Right ventricle myocardium superior (tissue), 1 donor: ENCODE results near the gene NHLRC3. TPM values are rescaled to one million over a fixed set of nuclear protein-coding genes. Genes with fewer than 3 reads are reported as not detected.
"Not testable (repeated sequence)": the region's sequence is repeated elsewhere in the genome, so short reads cannot be mapped to it uniquely, and the experiment has no call there.

ENCODE experiments used
- ATAC-seq: fragments of 200-7000 bp; cut with Tn5 transposase; one replicate; pipeline ENCODE4 v1.9.1; 2020; ENCODE audit warnings: mild to moderate bottlenecking; ENCODE audit not compliant: poor library complexity
- DNase-seq: peaks from one replicate; pipeline ENCODE4 v3.0.0-alpha.2; 2020
- intact Hi-C: fragments of 100-400 bp; cut with DNase I; formaldehyde crosslinking; loops from one replicate; pipeline ENCODE4 v1.11.2; 2022
- long read RNA-seq: library from polyadenylated mRNA; unstranded; transcript quantifications from one replicate; pipeline ENCODE4 v2.0.0, GENCODE V29; 2021
- total RNA-seq: library from RNA; stranded (reverse); fragmentation: NEBNext Ultra II Directional; extraction: Animal tissue kit (Norgen Biotek cat#: 25700); gene quantifications from one replicate; pipeline ENCODE4 v1.2.1, GENCODE V29; 2021
- donor health status: DM: no; HTN: yes; CAD: no; lungs with severe emphysema.

The NHLRC3 gene, protein sequence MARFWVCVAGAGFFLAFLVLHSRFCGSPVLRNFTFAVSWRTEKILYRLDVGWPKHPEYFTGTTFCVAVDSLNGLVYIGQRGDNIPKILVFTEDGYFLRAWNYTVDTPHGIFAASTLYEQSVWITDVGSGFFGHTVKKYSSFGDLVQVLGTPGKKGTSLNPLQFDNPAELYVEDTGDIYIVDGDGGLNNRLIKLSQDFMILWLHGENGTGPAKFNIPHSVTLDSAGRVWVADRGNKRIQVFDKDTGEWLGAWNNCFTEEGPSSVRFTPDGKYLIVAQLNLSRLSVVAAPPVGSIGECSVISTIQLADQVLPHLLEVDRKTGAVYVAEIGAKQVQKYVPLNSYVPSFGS
- 10.4 TPM for total RNA-seq
- long read RNA-seq, transcript NHLRC3-201 (6 exons, 3,275 nt) = major isoform, 11 of 15 reads
- long read RNA-seq, partial matches to known transcripts = 0 of 15 reads
- long read RNA-seq, other reads (novel, unspliced or antisense) = 0 of 15 reads

DNA sequence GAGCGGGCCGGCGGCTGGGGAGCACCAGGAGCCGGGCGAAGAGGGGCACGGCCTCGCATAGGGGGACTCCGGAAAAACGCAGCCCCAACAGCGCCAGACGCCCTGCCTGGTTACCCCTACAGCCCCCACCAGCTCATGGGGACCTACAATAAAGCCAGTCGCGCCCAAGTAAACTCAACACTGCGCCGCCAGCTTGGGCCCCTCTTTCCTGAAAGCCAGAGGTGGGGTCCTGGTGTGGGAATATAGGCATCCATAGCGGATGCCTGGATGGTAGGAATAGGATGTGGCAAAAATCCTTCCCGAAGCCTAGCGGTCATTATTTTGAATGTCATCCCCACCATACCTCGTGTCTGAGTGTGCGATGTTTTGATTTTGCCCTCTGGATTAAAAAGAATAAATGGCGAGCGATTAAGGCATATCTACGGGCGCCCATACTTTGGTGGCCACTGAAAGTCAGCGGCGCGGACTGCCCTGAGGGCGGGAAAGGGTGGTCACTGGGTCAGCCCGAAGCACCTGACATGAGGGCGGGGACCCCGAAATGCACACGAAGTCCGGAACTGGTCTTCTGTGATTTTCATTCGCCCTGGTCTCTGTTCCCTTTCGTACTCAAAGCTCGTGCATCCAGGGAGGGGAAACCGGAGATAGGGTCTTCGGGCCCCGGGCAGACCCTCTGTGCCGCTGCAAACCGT lies at the start of gene NHLRC3, which contains the start of gene PROSER1:
TSS of gene NHLRC3 (plus strand) at position 577 of the 689 bp plus-strand sequence. CDS start 184 bp downstream, outside the sequence.
TSS of gene PROSER1 (minus strand) at position 210 of the 689 bp plus-strand sequence. CDS start 847 bp downstream, outside the sequence.
- intact Hi-C loops = no loop called here
- DNase-seq = peak; percentile 94
- ATAC-seq = peak; percentile 95

GRCh38 chr13:38990693-38991092 lies 47.6 kb upstream of the NHLRC3 start, which contains the start of gene STOML3:
Gene STOML3 (minus strand): TSS chr13:38990831. CDS start chr13:38990721, 110 bp downstream.
- ATAC-seq = no peak
- no peak for DNase-seq
- intact Hi-C loops = no loop called here

- no peak for ATAC-seq
- DNase-seq = no peak
- intact Hi-C loops = no loop called here
Observed at GRCh38 chr13:38993381-38993780, 44.9 kb upstream of the NHLRC3 start.

DNA sequence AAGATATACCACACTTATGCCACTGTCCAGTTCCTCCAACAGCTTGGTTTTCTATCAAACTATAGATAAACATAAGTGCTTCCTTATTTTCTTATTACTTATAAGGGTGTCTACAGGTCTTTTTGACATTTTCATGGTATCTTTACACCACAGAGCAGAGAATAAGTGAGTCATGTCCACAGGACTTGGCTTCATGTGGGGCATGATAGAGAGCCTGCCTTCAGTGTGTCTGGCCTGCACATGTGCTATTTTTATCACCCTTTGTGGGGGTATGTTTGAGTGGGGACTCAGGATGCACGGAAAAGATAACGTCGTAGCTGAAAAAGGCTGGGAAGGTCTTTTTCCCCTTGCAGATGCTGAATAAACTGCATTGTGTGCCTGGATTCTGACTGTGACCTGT lies 39.5 kb upstream of the NHLRC3 start:
- no peak for DNase-seq
- no peak for ATAC-seq
- intact Hi-C loops = no loop called here

GRCh38 chr13:39006371-39007111 lies 31.7 kb upstream of the NHLRC3 start:
- intact Hi-C loops, ATAC-seq, DNase-seq: not testable (repeated sequence)

DNA sequence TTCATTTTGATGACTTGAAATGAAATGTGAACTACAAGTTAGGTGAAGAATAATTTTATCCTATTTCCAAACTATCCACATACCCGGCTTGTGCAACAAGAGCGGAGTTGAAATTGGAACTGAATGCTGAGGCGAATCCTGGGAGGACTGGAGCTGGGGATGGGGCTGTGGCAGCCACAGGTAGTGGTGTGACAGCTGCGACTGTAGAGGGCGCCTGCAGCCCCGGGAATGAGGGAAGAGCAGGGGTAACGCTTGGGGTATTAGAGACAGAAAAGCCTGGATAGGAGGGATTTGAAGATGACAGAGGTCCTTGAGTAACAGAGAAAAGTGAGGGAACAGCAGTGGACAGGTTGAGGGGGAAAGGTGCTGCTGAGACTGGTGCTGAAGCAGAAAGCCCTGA lies 25.6 kb upstream of the NHLRC3 start:
- intact Hi-C loops = no loop called here
- DNase-seq (no peak), ATAC-seq (no peak)

DNA sequence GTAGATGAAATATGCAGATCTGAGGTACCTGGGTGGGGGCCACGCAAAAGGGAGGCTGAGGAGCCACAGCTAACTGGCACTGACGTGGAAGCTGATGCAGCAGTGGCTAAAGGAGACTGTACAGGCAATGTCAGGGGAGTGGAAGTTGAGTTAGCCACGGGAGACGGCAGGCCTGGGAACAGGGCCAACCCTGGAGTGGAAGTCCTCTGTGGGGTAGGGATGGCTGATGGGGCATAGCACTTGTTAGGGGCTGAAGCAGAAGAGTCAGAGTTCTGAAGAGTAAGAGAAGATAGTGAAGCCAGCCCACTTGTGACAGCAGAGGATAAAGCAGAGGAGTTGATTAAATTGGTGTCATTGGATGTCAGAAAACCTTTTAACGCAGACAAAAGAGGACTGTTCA lies 24.8 kb upstream of the NHLRC3 start:
- intact Hi-C loops = no loop called here
- ATAC-seq = no peak
- no peak for DNase-seq

DNA sequence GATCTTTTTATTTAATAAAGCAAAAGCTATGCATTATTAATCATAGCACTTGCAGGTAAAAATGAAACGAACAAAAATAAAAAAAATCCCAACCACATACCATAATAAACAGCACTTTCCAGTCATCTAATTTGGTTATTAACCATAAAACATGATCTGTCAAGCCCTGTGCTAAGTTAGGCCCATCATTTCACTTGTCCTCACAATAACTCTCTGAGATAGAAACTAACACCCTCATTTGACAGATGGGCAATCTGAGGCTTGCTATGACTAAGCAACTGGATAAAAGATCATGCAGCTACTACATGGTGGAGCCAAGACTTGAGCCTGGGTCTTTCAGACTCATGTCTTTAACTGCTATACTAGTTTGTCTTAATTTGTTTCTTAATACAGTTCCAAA lies 22.2 kb upstream of the NHLRC3 start:
- DNase-seq = no peak
- intact Hi-C loops = no loop called here
- no peak for ATAC-seq

DNA sequence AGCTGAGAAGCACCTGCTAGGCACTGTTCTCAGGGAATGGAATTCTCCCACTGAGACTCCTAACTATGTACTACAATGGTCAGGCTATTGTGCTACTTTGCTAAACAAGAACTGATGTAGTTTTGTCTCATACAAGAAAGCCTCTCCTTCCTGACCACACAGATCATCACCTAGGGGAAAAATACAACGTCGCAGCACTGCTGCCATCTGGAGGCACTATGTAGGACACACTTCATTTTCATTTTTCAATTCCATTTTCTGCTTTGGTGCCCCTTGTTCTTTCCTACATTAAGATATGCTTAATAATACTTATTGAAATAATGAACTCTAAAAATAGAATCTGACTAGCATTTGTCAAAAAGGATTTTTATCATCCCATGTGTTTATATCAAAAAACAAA lies 21.5 kb upstream of the NHLRC3 start:
- ATAC-seq (peak; percentile 43), DNase-seq (no peak)
- intact Hi-C loops = no loop called here

DNA sequence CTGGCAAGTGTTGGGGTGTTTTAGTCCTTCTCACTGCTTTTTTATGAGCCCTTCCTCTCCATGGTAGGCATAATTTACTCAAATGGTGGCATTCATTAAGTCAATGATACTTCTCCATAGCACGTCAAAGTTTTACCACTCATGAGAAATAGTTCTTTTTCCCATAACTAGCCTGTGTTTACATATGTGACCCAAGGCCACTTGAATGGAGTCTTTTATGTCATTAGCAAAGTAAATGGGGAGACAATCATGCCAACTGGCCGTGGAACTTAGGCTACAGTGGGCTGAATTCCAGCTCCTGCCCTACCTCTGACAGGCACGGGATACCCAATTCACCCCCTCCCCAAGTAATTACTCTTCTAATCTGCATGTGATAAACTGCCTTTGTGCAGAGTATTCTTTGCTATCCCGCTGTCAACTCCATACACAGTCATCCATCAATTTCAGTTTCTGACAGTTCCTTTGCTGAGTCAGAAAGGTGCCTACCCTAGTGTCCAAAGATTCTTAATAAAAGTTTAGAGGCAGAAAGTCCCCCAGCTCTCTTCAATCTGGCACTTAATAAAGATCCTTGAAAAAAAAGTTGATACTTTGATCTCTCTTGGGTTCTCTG lies 17.3 kb upstream of the NHLRC3 start:
- DNase-seq (no peak), ATAC-seq (no peak)
- intact Hi-C loops = no loop called here

DNA sequence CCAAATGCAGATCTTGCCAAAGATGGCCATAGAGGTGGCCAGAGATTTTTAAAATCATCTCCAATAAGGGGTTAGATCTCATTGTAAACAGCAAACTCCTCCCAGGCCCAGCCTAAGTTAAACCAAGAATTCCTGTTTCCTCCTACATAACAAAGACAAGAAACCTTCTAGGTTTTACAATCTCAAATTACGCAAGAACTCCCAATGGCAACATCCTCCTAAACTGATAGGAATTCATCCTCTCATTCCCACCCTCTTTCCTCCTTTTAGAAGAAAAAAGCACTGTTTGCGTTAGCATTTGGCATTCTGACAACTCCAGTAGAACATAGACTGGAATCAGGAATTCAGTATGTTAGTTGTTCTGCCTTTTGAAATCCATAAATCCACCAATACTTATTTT lies 14.9 kb upstream of the NHLRC3 start:
- intact Hi-C loops = no loop called here

DNA sequence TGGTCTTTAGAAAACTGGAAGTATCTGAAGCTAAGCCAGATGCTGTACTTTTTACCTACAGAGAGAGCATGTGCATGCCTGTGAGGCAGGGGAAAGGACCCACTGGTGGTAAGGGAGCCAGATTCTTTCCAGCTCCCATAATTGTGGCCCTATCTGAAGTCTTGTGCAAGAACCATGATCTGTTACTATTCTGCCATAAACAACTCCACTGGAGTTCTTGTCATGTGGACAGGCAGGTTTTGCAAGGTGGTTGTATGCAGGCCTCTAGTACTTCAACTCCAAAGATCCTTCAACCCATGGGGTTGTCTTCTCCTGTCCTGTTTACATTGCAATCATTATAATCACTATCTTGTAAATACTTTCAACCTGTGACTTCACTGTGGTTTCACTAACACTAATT lies 14.5 kb upstream of the NHLRC3 start:
- no peak for ATAC-seq
- intact Hi-C loops = no loop called here

More for the DNA sequence above, 14.9 kb upstream of the NHLRC3 start:
- no peak for DNase-seq
- no peak for ATAC-seq

GRCh38 chr13:39025433-39025839 lies 12.8 kb upstream of the NHLRC3 start:
- peak; percentile 56 for ATAC-seq
- no peak for DNase-seq
- intact Hi-C loops = no loop called here

More for the DNA sequence above, 14.5 kb upstream of the NHLRC3 start:
- no peak for DNase-seq

DNA sequence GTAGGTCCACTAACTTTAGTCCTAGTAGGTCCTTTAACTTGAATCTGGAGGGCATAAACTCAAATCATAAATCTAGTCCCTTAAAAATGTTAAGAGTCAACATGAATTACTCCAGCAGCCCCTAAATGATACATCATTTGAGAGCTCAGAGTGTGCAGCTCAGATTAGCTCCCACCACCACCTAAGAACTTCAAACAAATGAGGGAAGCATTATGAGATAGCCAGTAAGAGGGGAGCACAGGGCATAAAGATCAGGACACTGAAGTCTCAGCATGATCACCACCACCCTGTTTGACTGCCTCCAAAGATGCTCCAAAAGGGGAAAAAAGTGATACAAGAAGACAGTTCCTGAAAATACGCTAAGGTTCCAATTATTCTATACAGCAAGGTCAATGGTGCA lies 6.1 kb upstream of the NHLRC3 start:
- intact Hi-C loops = no loop called here
- ATAC-seq (no peak), DNase-seq (no peak)

GRCh38 chr13:39034085-39034484 lies 4.2 kb upstream of the NHLRC3 start:
- ATAC-seq = no peak
- intact Hi-C loops = no loop called here
- no peak for DNase-seq

- intact Hi-C loops = no loop called here
- DNase-seq (no peak), ATAC-seq (no peak)
Observed at GRCh38 chr13:39035204-39035603, 3.1 kb upstream of the NHLRC3 start.

DNA sequence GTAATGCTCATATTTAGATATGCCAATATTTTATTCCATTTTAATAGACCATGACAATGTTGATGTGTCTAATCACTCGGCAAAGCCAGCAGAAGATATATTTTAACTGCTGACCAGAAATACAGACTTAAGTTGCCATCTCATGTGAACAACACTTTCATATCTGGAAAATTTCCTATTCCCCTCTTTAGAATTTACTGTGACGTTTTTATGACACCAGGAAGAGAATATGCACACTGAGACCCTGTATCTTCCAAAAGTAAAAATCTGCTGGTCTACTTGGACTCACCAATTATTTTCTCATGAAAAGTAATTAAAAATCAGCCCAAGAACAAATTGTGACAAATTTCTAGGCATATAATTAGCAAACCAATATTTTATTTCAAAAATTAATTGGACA lies 2.5 kb upstream of the NHLRC3 start:
- intact Hi-C loops = no loop called here

GRCh38 chr13:39036212-39036611 lies 2.0 kb upstream of the NHLRC3 start:
- no peak for ATAC-seq
- no peak for DNase-seq
- intact Hi-C loops = no loop called here

More for the DNA sequence above, 2.5 kb upstream of the NHLRC3 start:
- DNase-seq (no peak), ATAC-seq (no peak)
